A673 (cell line): ENCODE results near the gene PCDHGB4.

Source experiments
- CTCF ChIP-seq: fragments of 300-800, 200-600 bp; sonication (generic); conservative IDR thresholded peaks from 2 replicates; pipeline ENCODE4 v1.5.1; 2017; ENCODE audit warnings: low read depth, mild to moderate bottlenecking, antibody characterized with exemption, low read length, moderate library complexity, mixed read lengths
- EZH2 ChIP-seq: fragments of 200-600 bp; sonication (generic); IDR thresholded peaks from 2 replicates; pipeline ENCODE4 v1.6.1; 2017; ENCODE audit warnings: borderline replicate concordance, low read depth, mild to moderate bottlenecking, mixed read lengths, antibody characterized with exemption, low read length; ENCODE audit not compliant: poor library complexity, severe bottlenecking

GRCh38 chr5:141419074-141419880 lies 31.8 kb downstream of the PCDHGB4 start:
- TF ChIP-seq CTCF (no peak), EZH2 (no peak)
